ENCODE data around the gene ACTR8. TPM values are rescaled to one million over a fixed set of nuclear protein-coding genes. Genes with fewer than 3 reads are reported as not detected.
A peak's percentile ranks its signal among the peaks of the same experiment; 100 is the strongest.
"Not testable (repeated sequence)": the region's sequence is repeated elsewhere in the genome, so short reads cannot be mapped to it uniquely, and the experiment has no call there.

Gene ACTR8
- 26.0 TPM for total RNA-seq
- long read RNA-seq, transcript ACTR8-201 (13 exons, 3,629 nt), result major isoform, 10 of 15 reads
- long read RNA-seq, partial matches to known transcripts, result 1 of 15 reads
- long read RNA-seq, other reads (novel, unspliced or antisense), result 4 of 15 reads

- H3K4me3 ChIP-seq, result peak within 1 kb of the TSS; percentile 95
- ATAC-seq, result peak; percentile 98 to 99
- H3K27ac ChIP-seq, result peak within 1 kb of the TSS; percentile 89
- H3K9me3 ChIP-seq, result no peaks in the 10 kb centered on the region
- TF ChIP-seq CTCF (IDR thresholded peaks at IDR 0.05), result peak; percentile 16
- H3K27me3 ChIP-seq (ENCODE audit: low read depth), result no peaks in the 10 kb centered on the region
- peaks cover 69% of the 10 kb centered on the region for H3K36me3 ChIP-seq
- peak; percentile 87 for DNase-seq
- intact Hi-C loops (cut with DNase I), result no loop called here
- peaks cover 13% of the 10 kb centered on the region for H3K4me1 ChIP-seq
These were observed at the start of gene ACTR8 for GRCh38 chr3:53881691-53882593. TSS of gene ACTR8 (minus strand) at chr3:53882152. CDS start at chr3:53882101, 51 bp downstream.

- H3K4me1 ChIP-seq; H3K36me3 ChIP-seq; H3K4me3 ChIP-seq; DNase-seq; H3K27me3 ChIP-seq (ENCODE audit: low read depth); H3K27ac ChIP-seq; H3K9me3 ChIP-seq; ATAC-seq; intact Hi-C loops (cut with DNase I): not testable (repeated sequence)
These were observed 45.4 kb upstream of the ACTR8 start for GRCh38 chr3:53927208-53927872.

GRCh38 chr3:53921296-53921695, 39.3 kb upstream of the ACTR8 start:
- Histone ChIP-seq H3K4me1 (no peaks in the 10 kb centered on the region), H3K9me3 (no peaks in the 10 kb centered on the region), H3K27me3 (ENCODE audit: low read depth) (no peaks in the 10 kb centered on the region), H3K27ac (no peak overlapping the region), H3K36me3 (no peaks in the 10 kb centered on the region), H3K4me3 (no peak overlapping the region)
- no peak for DNase-seq
- intact Hi-C loops (cut with DNase I), result no loop called here
- ATAC-seq, result no peak
- peak; percentile 43 for TF ChIP-seq CTCF (IDR thresholded peaks at IDR 0.05)

GRCh38 chr3:53919741-53920140, 37.8 kb upstream of the ACTR8 start:
- H3K4me1 ChIP-seq, result no peaks in the 10 kb centered on the region
- DNase-seq (no peak), ATAC-seq (no peak)
- no peaks in the 10 kb centered on the region for H3K36me3 ChIP-seq
- intact Hi-C loops (cut with DNase I), result no loop called here
- H3K27ac ChIP-seq, result no peak overlapping the region
- no peak for TF ChIP-seq CTCF (IDR thresholded peaks at IDR 0.05)
- no peak overlapping the region for H3K4me3 ChIP-seq
- H3K27me3 ChIP-seq (ENCODE audit: low read depth), result no peaks in the 10 kb centered on the region
- H3K9me3 ChIP-seq, result no peaks in the 10 kb centered on the region

GRCh38 chr3:53913401-53913800, 31.4 kb upstream of the ACTR8 start:
- Histone ChIP-seq H3K36me3 (no peaks in the 10 kb centered on the region), H3K27me3 (ENCODE audit: low read depth) (no peaks in the 10 kb centered on the region), H3K9me3 (no peaks in the 10 kb centered on the region), H3K4me3 (no peak overlapping the region), H3K4me1 (no peaks in the 10 kb centered on the region), H3K27ac (no peak overlapping the region)
- intact Hi-C loops (cut with DNase I), result no loop called here
- no peak for ATAC-seq
- no peak for TF ChIP-seq CTCF (IDR thresholded peaks at IDR 0.05)
- DNase-seq, result no peak

Data from lower lobe of right lung (tissue), 2 donors.